Measurements from ENCODE around the gene KCNC3.
"Not testable (repeated sequence)": the region's sequence is repeated elsewhere in the genome, so short reads cannot be mapped to it uniquely, and the experiment has no call there.

KCNC3 gene

GRCh38 chr19:50352242-50352641 lies 23.1 kb upstream of the KCNC3 start:
- DNase-seq: no peak

GRCh38 chr19:50349277-50350057 lies 20.3 kb upstream of the KCNC3 start:
- no peak for DNase-seq

- not testable (repeated sequence) for DNase-seq
Measured at GRCh38 chr19:50347089-50347581, 18.0 kb upstream of the KCNC3 start.

- DNase-seq: no peak
Measured at GRCh38 chr19:50344661-50345318, 15.6 kb upstream of the KCNC3 start.

- no peak for DNase-seq
Measured at GRCh38 chr19:50341091-50341564, 12.0 kb upstream of the KCNC3 start.

GRCh38 chr19:50340331-50340730 lies 11.2 kb upstream of the KCNC3 start:
- DNase-seq: no peak

GRCh38 chr19:50337031-50337430 lies 7.9 kb upstream of the KCNC3 start:
- DNase-seq: not testable (repeated sequence)

GRCh38 chr19:50334741-50335421 lies 5.7 kb upstream of the KCNC3 start:
- DNase-seq: no peak

GRCh38 chr19:50333737-50334617 lies 4.8 kb upstream of the KCNC3 start:
- DNase-seq: peak; percentile 96

GRCh38 chr19:50333235-50333736 lies 4.1 kb upstream of the KCNC3 start:
- peak; percentile 96 for DNase-seq

- DNase-seq: no peak
Measured at GRCh38 chr19:50332244-50333038, 3.3 kb upstream of the KCNC3 start.

GRCh38 chr19:50331994-50332243 lies 2.7 kb upstream of the KCNC3 start:
- no peak for DNase-seq

GRCh38 chr19:50331221-50331993 lies 2.2 kb upstream of the KCNC3 start:
- DNase-seq: no peak

- DNase-seq: peak; percentile 88
Measured at GRCh38 chr19:50330365-50331078, 1.3 kb upstream of the KCNC3 start.

- DNase-seq: not testable (repeated sequence)
Measured at GRCh38 chr19:50329926-50330294, 733 bp upstream of the KCNC3 start.

GRCh38 chr19:50328873-50329145 lies 368 bp downstream of the KCNC3 start:
- no peak for DNase-seq

- DNase-seq: no peak
Measured at GRCh38 chr19:50328224-50328872, 829 bp downstream of the KCNC3 start.

- no peak for DNase-seq
Measured at GRCh38 chr19:50327461-50328223, 1.5 kb downstream of the KCNC3 start.

- no peak for DNase-seq
Measured at GRCh38 chr19:50327013-50327412, 2.2 kb downstream of the KCNC3 start.
